HCT116 (cell line): ENCODE results near the gene TMEM109. TPM values are rescaled to one million over a fixed set of nuclear protein-coding genes. Genes with fewer than 3 reads are reported as not detected.

Experiments
- ATAC-seq: fragments of 200-7000 bp; cut with Tn5 transposase; 2 replicates; pipeline ENCODE4 v1.9.1; 2020; ENCODE audit warnings: mild to moderate bottlenecking, moderate library complexity
- BruUV-seq: library from RNA; stranded (reverse); fragments of 400-500 nt; replicated peaks from 2 replicates; lab custom pipeline; 2021; lab: Mats Ljungman, UMichigan
- CTCF ChIA-PET: fragments of 300-600 bp; sonication (Branson Sonifier 250); formaldehyde crosslinking; loops from one replicate; lab custom pipeline; 2021; ENCODE audit warnings: antibody characterized with exemption; lab: Charles Lee
- POLR2A ChIA-PET: fragments of 300-600, 350-600 bp; sonication (Branson Sonifier 250); formaldehyde crosslinking; loops from one replicate; lab custom pipeline; 2021; ENCODE audit warnings: antibody characterized with exemption; lab: Charles Lee
- RAD21 ChIA-PET, 2 experiments: fragments of 300-600 bp; sonication (Branson Sonifier 250); formaldehyde crosslinking; loops; one replicate each; lab custom pipeline; 2023; ENCODE audit warnings: low total read pairs in 2 of 2; ENCODE audit not compliant: uncharacterized antibody in 2 of 2, unreplicated experiment in 2 of 2, low non-redundant PET in 1 of 2; lab: Charles Lee
- DNase-seq: peaks from one replicate; pipeline ENCODE4 v3.0.0-alpha.2; 2010; ENCODE audit warnings: low read depth, low spot score
- H2AFZ ChIP-seq: fragments of 200-600 bp; shearing (Covaris generic), sonication (generic); 2 replicates; pipeline ENCODE4 v1.6.1; 2017; ENCODE audit warnings: low read depth, mixed run types, mixed read lengths, antibody characterized with exemption, low read length; ENCODE audit not compliant: poor library complexity, severe bottlenecking
- H3K27ac ChIP-seq: 2 replicates; pipeline ENCODE4 v1.5.1; 2012; ENCODE audit warnings: low read depth, low read length
- H3K27me3 ChIP-seq: fragments of 200-600 bp; sonication (generic); 2 replicates; pipeline ENCODE4 v1.6.1; 2016; ENCODE audit warnings: mixed run types, low read length, mixed read lengths; ENCODE audit not compliant: insufficient read depth
- H3K36me3 ChIP-seq, 2 experiments: fragments of 200-500 bp in 1 of 2; fragments of 200-600 bp in 1 of 2; sonication (Bioruptor generic) in 1 of 2; sonication (generic) in 1 of 2; 2 replicates each; pipeline versions ENCODE4 v1.5.1 to v1.6.1; 2014 to 2016; ENCODE audit warnings: low read length in 2 of 2, inconsistent platforms in 1 of 2, mixed read lengths in 1 of 2, mixed run types in 1 of 2; ENCODE audit not compliant: insufficient read depth in 2 of 2, control insufficient read depth in 1 of 2
- H3K4me1 ChIP-seq, 2 experiments: fragments of 200-600 bp in 1 of 2; sonication (generic) in 1 of 2; 2 replicates each; pipeline versions ENCODE4 v1.5.1 to v1.6.1; 2012 to 2017; ENCODE audit warnings: low read length in 2 of 2, inconsistent platforms in 1 of 2, mild to moderate bottlenecking in 1 of 2, mixed read lengths in 1 of 2, mixed run types in 1 of 2, moderate library complexity in 1 of 2; ENCODE audit not compliant: insufficient read depth in 2 of 2, control insufficient read depth in 1 of 2
- H3K4me2 ChIP-seq: fragments of 200-600 bp; sonication (generic); 2 replicates; pipeline ENCODE4 v1.6.1; 2017; ENCODE audit warnings: mixed run types, low read length, mixed read lengths
- H3K4me3 ChIP-seq, 2 experiments: fragments of 200-600 bp in 1 of 2; sonication (generic) in 1 of 2; replicated peaks in 1 of 2; 2 replicates each; pipeline ENCODE4 v1.5.1; 2011 to 2016; ENCODE audit warnings: low read length in 2 of 2, control low read depth in 1 of 2, low read depth in 1 of 2, mild to moderate bottlenecking in 1 of 2, mixed read lengths in 1 of 2, mixed run types in 1 of 2
- H3K79me2 ChIP-seq: fragments of 200-600 bp; sonication (generic); 2 replicates; pipeline ENCODE4 v1.6.1; 2017; ENCODE audit warnings: mild to moderate bottlenecking, mixed run types, low read length, moderate library complexity, mixed read lengths; ENCODE audit not compliant: insufficient read depth
- H3K9ac ChIP-seq: fragments of 200-600 bp; sonication (generic); 2 replicates; pipeline ENCODE4 v1.6.1; 2016; ENCODE audit warnings: low read length, mixed read lengths
- H3K9me2 ChIP-seq: fragments of 200-600 bp; sonication (generic), shearing (Covaris generic); 2 replicates; pipeline ENCODE4 v1.6.1; 2017; ENCODE audit warnings: mixed run types, mild to moderate bottlenecking, moderate library complexity; ENCODE audit not compliant: insufficient read depth
- H3K9me3 ChIP-seq, 2 experiments: fragments of 200-500 bp in 1 of 2; fragments of 200-600 bp in 1 of 2; sonication (Bioruptor generic) in 1 of 2; sonication (generic) in 1 of 2; 2 replicates each; pipeline ENCODE4 v1.6.1; 2014 to 2017; ENCODE audit warnings: low read length in 2 of 2, mixed read lengths in 2 of 2, inconsistent platforms in 1 of 2, low read depth in 1 of 2, mild to moderate bottlenecking in 1 of 2, mixed run types in 1 of 2, moderate library complexity in 1 of 2; ENCODE audit not compliant: control insufficient read depth in 1 of 2, insufficient read depth in 1 of 2
- H4K20me1 ChIP-seq: fragments of 200-600 bp; sonication (generic), shearing (Covaris generic); 2 replicates; pipeline ENCODE4 v1.6.1; 2017; ENCODE audit warnings: mixed run types, mild to moderate bottlenecking, moderate library complexity; ENCODE audit not compliant: insufficient read depth
- CBX3 ChIP-seq: IDR thresholded peaks from 2 replicates; pipeline ENCODE4 v1.6.1; 2012; ENCODE audit warnings: low read depth
- CEBPB ChIP-seq: IDR thresholded peaks from 2 replicates; pipeline ENCODE4 v1.6.1; 2012; ENCODE audit warnings: low read depth
- EGR1 ChIP-seq: IDR thresholded peaks from 2 replicates; pipeline ENCODE4 v1.6.1; 2012; ENCODE audit warnings: low read depth
- EZH2 ChIP-seq: fragments of 200-600 bp; sonication (generic); IDR thresholded peaks from 2 replicates; pipeline ENCODE4 v1.6.1; 2017; ENCODE audit warnings: antibody characterized with exemption, mixed run types
- EZH2phosphoT487 ChIP-seq: fragments of 200-600 bp; IDR thresholded peaks from 2 replicates; pipeline ENCODE4 v1.6.1; 2018; ENCODE audit warnings: antibody characterized with exemption, borderline replicate concordance
- POLR2AphosphoS5 ChIP-seq: IDR thresholded peaks from 2 replicates; pipeline ENCODE4 v1.6.1; 2011; ENCODE audit warnings: mild to moderate bottlenecking, low read depth, low read length, moderate library complexity
- RAD21 ChIP-seq: IDR thresholded peaks from 2 replicates; pipeline ENCODE4 v1.6.1; 2012; ENCODE audit warnings: low read depth, mild to moderate bottlenecking
- SIN3A ChIP-seq: IDR thresholded peaks from 2 replicates; pipeline ENCODE4 v1.6.1; 2012; ENCODE audit warnings: low read depth
- SP1 ChIP-seq: IDR thresholded peaks from 2 replicates; pipeline ENCODE4 v1.6.1; 2012; ENCODE audit warnings: low read depth
- SRF ChIP-seq: IDR thresholded peaks from 2 replicates; pipeline ENCODE4 v1.6.1; 2012; ENCODE audit warnings: low read depth
- TCF7L2 ChIP-seq: IDR thresholded peaks from 2 replicates; pipeline ENCODE4 v1.7.0; 2011; ENCODE audit warnings: borderline replicate concordance, inconsistent platforms; ENCODE audit not compliant: insufficient read depth, insufficient read length; ENCODE audit errors: extremely low read depth
- YY1 ChIP-seq: IDR thresholded peaks from 2 replicates; pipeline ENCODE4 v1.6.1; 2011; ENCODE audit warnings: low read length, low read depth, moderate library complexity, mild to moderate bottlenecking; ENCODE audit not compliant: insufficient replicate concordance; ENCODE audit errors: extremely low read depth
- ZNF274 ChIP-seq: fragments of 200-500 bp; sonication (Bioruptor generic); IDR thresholded peaks from 2 replicates; pipeline ENCODE4 v1.6.1; 2014; ENCODE audit warnings: mild to moderate bottlenecking, low read depth, low read length, inconsistent platforms
- intact Hi-C: fragments of 100-400 bp; cut with micrococcal nuclease; formaldehyde crosslinking; loops from 2 replicates; pipeline ENCODE4 v1.10.0; 2022
- total RNA-seq: library from RNA; stranded (reverse); gene quantifications from one replicate; pipeline ENCODE4 v1.2.1, GENCODE V29; 2021; ENCODE audit not compliant: unreplicated experiment
- TF ChIP-seq, protein P1 (sequence below): IDR thresholded peaks from 2 replicates; pipeline ENCODE4 v1.6.1; 2012; ENCODE audit warnings: low read depth
- TF ChIP-seq, protein P2 (sequence below): IDR thresholded peaks from 2 replicates; pipeline ENCODE4 v1.6.1; 2011; ENCODE audit warnings: mild to moderate bottlenecking, low read length, moderate library complexity; ENCODE audit not compliant: insufficient replicate concordance; ENCODE audit errors: extremely low read depth

The TMEM109 gene
- total RNA-seq, 1 experiment from 2014 or later: 44.4 TPM

DNA sequence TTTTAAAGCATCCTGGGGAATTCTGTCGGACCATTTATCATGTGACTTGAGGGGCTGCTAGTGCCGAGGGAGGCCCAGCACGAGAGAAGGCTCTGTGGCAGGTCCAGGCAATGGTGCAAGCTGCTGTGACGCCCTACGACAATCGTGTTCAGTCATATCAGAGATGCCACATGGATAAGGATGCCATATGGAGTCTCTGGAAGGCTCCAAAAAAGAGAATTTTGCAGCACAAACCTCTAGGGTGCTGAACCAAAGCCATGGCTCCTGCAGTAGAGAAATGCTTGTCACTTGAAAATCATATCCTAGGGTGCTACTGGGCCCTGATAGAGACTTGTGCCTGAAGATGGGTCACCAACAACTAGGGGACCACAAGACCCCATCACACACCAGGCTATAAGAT lies 50.8 kb downstream of the TMEM109 start:
- Histone ChIP-seq H3K4me1 (no peaks in the 10 kb centered on the region), H3K9me3 (no peaks in the 10 kb centered on the region; a peak in 2 of 4 replicates), H2AFZ (no peak overlapping the region), H3K27me3 (0 out of 2 replicates have a peak, but pooled peaks cover 5% of the 10 kb centered on the region), H3K4me3 (no peak overlapping the region), H4K20me1 (no peaks in the 10 kb centered on the region), H3K9me2 (no peaks in the 10 kb centered on the region), H3K4me2 (no peak overlapping the region), H3K36me3 (no peaks in the 10 kb centered on the region), H3K27ac (no peak overlapping the region)
- ChIA-PET POLR2A (no interaction called here), RAD21 (no interaction called here)
- no peak for ATAC-seq
- BruUV-seq: no TSS peak
- TF ChIP-seq, protein P1, sequence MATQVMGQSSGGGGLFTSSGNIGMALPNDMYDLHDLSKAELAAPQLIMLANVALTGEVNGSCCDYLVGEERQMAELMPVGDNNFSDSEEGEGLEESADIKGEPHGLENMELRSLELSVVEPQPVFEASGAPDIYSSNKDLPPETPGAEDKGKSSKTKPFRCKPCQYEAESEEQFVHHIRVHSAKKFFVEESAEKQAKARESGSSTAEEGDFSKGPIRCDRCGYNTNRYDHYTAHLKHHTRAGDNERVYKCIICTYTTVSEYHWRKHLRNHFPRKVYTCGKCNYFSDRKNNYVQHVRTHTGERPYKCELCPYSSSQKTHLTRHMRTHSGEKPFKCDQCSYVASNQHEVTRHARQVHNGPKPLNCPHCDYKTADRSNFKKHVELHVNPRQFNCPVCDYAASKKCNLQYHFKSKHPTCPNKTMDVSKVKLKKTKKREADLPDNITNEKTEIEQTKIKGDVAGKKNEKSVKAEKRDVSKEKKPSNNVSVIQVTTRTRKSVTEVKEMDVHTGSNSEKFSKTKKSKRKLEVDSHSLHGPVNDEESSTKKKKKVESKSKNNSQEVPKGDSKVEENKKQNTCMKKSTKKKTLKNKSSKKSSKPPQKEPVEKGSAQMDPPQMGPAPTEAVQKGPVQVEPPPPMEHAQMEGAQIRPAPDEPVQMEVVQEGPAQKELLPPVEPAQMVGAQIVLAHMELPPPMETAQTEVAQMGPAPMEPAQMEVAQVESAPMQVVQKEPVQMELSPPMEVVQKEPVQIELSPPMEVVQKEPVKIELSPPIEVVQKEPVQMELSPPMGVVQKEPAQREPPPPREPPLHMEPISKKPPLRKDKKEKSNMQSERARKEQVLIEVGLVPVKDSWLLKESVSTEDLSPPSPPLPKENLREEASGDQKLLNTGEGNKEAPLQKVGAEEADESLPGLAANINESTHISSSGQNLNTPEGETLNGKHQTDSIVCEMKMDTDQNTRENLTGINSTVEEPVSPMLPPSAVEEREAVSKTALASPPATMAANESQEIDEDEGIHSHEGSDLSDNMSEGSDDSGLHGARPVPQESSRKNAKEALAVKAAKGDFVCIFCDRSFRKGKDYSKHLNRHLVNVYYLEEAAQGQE: no peak
- no peak for TF ChIP-seq CEBPB
- TF ChIP-seq ZNF274: no peak
- TF ChIP-seq, all 23 proteins: peak for 0
- no peak for DNase-seq
- intact Hi-C loops: no loop called here
- CTCF ChIA-PET: no interaction called here
- Histone ChIP-seq H3K79me2 (no peaks in the 10 kb centered on the region), H3K9ac (no peak overlapping the region)

DNA sequence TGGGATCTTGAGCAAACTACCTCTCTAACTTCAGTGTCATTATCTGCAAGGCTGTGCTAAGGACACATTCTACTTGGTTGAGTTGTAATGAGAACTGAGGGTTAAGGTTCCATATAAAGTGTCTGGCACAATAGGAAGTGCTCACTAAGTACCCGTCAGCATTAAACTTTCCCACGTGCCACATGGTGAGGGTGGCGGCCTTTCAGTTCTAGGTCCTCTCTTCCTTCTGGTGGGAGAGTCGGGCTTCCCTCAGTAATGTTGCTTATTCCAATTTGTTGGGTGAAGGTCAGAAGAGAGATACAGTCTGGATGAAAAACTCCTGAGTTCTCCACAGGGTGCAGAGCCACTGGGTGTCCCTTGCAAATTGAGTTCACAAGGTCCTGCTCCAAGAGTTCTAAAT lies 52.9 kb downstream of the TMEM109 start:
- H3K4me3 ChIP-seq: no peak overlapping the region
- no peak overlapping the region for H2AFZ ChIP-seq
- H3K9me2 ChIP-seq: no peaks in the 10 kb centered on the region
- no peaks in the 10 kb centered on the region for H3K36me3 ChIP-seq
- RAD21 ChIA-PET: interaction anchor here in 1 of 2 experiments (0.7 kb wide), 1 partner anchor 105 kb away, joined by 4 read pairs; no protein-coding TSS in a partner anchor
- 0 out of 2 replicates have a peak, but pooled peaks cover 5% of the 10 kb centered on the region for H3K27me3 ChIP-seq
- no peaks in the 10 kb centered on the region for H3K79me2 ChIP-seq
- POLR2A ChIA-PET: no interaction called here
- H3K27ac ChIP-seq: no peak overlapping the region
- H3K9me3 ChIP-seq: no peaks in the 10 kb centered on the region; a peak in 2 of 4 replicates
- no peak overlapping the region for H3K4me2 ChIP-seq
- no peak overlapping the region for H3K9ac ChIP-seq
- ATAC-seq: no peak
- no peaks in the 10 kb centered on the region for H3K4me1 ChIP-seq
- H4K20me1 ChIP-seq: no peaks in the 10 kb centered on the region
- DNase-seq: no peak
- intact Hi-C loops: no loop called here
- BruUV-seq: no TSS peak
- CTCF ChIA-PET: no interaction called here
- TF ChIP-seq EZH2: no peak
- TF ChIP-seq ZNF274: no peak
- TF ChIP-seq CBX3: no peak
- no peak for TF ChIP-seq SIN3A
- no peak for TF ChIP-seq EGR1
- TF ChIP-seq EZH2phosphoT487: no peak
- TF ChIP-seq SP1: no peak
- no peak for TF ChIP-seq SRF
- no peak for TF ChIP-seq YY1
- TF ChIP-seq, protein P2, sequence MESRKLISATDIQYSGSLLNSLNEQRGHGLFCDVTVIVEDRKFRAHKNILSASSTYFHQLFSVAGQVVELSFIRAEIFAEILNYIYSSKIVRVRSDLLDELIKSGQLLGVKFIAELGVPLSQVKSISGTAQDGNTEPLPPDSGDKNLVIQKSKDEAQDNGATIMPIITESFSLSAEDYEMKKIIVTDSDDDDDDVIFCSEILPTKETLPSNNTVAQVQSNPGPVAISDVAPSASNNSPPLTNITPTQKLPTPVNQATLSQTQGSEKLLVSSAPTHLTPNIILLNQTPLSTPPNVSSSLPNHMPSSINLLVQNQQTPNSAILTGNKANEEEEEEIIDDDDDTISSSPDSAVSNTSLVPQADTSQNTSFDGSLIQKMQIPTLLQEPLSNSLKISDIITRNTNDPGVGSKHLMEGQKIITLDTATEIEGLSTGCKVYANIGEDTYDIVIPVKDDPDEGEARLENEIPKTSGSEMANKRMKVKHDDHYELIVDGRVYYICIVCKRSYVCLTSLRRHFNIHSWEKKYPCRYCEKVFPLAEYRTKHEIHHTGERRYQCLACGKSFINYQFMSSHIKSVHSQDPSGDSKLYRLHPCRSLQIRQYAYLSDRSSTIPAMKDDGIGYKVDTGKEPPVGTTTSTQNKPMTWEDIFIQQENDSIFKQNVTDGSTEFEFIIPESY: no peak
- TF ChIP-seq POLR2AphosphoS5: no peak
- TF ChIP-seq TCF7L2: no peak
- no peak for TF ChIP-seq RAD21
